Muscle of arm (tissue), 12 donors: ENCODE measurements around the gene CEP63. TPM values are rescaled to one million over a fixed set of nuclear protein-coding genes. Genes with fewer than 3 reads are reported as not detected.
A peak's percentile ranks its signal among the peaks of the same experiment; 100 is the strongest.
"Not testable (repeated sequence)": the region's sequence is repeated elsewhere in the genome, so short reads cannot be mapped to it uniquely, and the experiment has no call there.

ENCODE experiments used
- DNase-seq: peaks from one replicate; pipeline ENCODE4 v3.0.0-alpha.2; 2013
- polyA plus RNA-seq, 12 donors: library from polyadenylated mRNA; unstranded; fragments of 120-200 nt; gene quantifications; one replicate each; pipeline ENCODE4 v1.2.1, GENCODE V29; 2013; ENCODE audit not compliant: insufficient read length in 12 of 12

Gene CEP63
- polyA plus RNA-seq, 12 donors = 28.1 to 47.8 (median 39.3) TPM; not detected in 1

GRCh38 chr3:134568790-134569189 lies 82.9 kb downstream of the CEP63 start:
- DNase-seq = no peak

GRCh38 chr3:134569899-134570298 lies 84.0 kb downstream of the CEP63 start:
- DNase-seq = not testable (repeated sequence)

GRCh38 chr3:134576426-134576825 lies 90.6 kb downstream of the CEP63 start:
- DNase-seq = no peak

DNA sequence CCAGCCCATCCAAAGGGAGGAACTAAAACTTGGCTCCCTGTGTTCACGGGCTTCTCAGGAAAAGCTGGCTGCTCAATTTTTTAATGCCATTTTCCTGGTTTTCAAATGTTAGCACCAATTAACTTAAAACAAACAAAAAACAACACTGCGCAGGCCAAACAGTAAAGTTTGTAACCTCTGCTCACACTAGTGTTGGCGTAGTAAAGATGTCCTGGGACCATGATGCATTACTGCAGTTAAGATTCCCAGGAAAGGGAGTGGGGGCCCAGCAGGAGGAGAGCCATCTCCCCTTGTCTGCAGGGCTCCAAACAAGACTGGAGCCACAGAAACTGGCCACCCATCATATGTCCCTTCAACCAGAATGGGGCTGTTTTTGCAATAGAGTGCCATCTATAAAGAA lies 91.0 kb downstream of the CEP63 start:
- no peak for DNase-seq

- DNase-seq = no peak
These were observed 93.3 kb downstream of the CEP63 start for GRCh38 chr3:134579141-134579665.

- DNase-seq = no peak
These were observed 104.9 kb downstream of the CEP63 start for GRCh38 chr3:134590766-134591165.

DNA sequence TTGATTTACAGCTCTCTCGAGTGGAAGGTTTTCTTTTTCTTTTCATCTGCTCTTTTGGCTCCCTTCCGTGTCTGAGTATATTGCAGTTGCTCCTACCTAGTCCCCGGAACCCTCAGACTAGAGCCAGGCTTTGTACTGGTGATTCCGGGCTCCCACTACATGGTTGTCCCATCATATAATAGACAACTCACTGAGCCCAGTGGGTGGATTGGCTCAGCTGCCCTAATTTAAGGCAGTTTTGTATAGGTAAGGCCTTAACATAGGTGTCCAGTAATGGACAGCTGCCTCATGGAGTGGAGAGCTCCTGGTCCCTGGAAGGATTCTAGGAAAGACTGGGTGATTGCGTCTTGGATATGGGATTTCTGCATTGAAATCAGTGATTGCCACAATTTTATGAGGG lies 106.9 kb downstream of the CEP63 start:
- DNase-seq = no peak

- no peak for DNase-seq
These were observed 108.5 kb downstream of the CEP63 start for GRCh38 chr3:134594331-134594741.

- not testable (repeated sequence) for DNase-seq
These were observed 109.1 kb downstream of the CEP63 start for GRCh38 chr3:134594986-134595385.

GRCh38 chr3:134597390-134597970 lies 111.6 kb downstream of the CEP63 start:
- no peak for DNase-seq

DNA sequence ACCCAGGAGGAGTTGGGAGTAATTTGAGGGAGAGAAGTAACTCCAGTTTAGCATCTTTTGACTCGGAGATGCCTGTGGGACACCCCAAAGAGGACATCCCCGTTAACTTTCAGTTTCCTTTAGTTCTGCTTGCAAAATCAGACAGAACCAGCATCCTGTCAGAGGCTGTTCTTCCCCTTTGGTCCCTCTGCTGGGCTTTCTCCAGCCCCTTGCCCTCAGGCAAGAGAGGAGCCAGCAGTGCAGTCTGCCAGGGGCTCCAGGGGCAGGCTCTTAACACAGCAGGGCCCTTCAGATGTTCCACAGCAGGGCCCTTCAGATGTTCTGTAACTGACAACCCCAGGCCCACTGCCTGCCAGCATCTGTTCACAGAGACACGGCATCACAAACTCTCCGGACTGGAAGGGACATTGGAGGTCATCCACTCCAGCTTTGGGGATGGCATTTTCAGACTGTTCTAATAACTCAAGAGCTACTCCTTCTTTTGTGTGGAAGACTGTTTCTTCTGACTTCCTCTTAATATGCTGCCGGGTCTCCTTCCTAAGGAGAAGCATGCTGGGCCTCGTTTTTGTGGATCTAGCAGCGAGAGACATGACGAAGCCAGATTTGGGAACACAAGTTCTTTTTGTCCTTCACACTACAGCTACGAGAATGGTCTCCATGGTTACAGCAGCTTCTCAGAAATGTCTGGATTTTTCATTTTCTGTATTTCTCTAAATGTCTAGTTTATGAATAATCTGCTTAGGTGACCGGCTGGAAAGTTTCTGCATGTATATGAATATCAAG lies 113.1 kb downstream of the CEP63 start:
- no peak for DNase-seq

- DNase-seq = no peak
These were observed 114.3 kb downstream of the CEP63 start for GRCh38 chr3:134600206-134600605.

- DNase-seq = peak; percentile 71
These were observed 115.0 kb downstream of the CEP63 start for GRCh38 chr3:134600685-134601463.

GRCh38 chr3:134601539-134602439 lies 115.9 kb downstream of the CEP63 start:
- peak; percentile 15 for DNase-seq

DNA sequence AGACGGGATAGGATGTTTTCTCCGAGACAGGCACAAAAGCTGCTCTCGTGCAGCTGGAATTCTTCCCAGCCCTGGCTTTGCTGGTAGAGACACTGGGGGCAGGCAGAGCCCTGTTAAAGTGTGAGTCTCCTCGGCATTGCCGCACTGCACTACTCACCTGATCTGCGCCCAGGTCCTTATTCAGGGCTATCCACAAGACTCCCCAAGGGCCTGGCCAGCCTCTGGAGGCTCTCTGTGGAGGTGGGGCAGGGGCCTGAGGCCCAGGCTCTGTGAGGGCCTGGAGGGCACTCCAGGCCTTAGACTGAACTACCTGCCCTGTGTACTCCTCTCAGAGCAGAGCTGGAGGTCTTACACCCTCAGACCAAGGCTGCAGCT lies 116.6 kb downstream of the CEP63 start:
- no peak for DNase-seq

- no peak for DNase-seq
These were observed 117.6 kb downstream of the CEP63 start for GRCh38 chr3:134603480-134603879.

DNA sequence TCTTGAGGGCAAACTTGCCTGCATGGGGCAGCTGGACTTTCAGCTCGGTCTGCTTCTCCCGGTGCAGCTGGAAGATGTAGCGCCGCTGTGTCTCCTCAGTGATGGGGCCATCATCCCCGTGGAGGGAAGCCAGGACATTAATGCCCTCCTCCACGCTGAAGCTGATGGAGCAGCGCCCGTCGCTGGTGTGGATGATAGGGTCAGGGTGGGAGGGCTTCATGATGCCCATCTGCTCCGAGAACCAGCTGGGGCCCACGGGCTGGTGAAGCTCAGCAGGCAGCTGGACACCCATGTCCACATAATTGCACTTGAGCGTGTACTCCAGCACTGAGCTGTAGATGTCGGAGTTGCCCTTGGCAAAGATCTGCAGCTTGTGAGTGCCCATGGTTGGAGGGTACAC lies 118.1 kb downstream of the CEP63 start:
- DNase-seq = no peak

- no peak for DNase-seq
These were observed 119.7 kb downstream of the CEP63 start for GRCh38 chr3:134605556-134605955.

DNA sequence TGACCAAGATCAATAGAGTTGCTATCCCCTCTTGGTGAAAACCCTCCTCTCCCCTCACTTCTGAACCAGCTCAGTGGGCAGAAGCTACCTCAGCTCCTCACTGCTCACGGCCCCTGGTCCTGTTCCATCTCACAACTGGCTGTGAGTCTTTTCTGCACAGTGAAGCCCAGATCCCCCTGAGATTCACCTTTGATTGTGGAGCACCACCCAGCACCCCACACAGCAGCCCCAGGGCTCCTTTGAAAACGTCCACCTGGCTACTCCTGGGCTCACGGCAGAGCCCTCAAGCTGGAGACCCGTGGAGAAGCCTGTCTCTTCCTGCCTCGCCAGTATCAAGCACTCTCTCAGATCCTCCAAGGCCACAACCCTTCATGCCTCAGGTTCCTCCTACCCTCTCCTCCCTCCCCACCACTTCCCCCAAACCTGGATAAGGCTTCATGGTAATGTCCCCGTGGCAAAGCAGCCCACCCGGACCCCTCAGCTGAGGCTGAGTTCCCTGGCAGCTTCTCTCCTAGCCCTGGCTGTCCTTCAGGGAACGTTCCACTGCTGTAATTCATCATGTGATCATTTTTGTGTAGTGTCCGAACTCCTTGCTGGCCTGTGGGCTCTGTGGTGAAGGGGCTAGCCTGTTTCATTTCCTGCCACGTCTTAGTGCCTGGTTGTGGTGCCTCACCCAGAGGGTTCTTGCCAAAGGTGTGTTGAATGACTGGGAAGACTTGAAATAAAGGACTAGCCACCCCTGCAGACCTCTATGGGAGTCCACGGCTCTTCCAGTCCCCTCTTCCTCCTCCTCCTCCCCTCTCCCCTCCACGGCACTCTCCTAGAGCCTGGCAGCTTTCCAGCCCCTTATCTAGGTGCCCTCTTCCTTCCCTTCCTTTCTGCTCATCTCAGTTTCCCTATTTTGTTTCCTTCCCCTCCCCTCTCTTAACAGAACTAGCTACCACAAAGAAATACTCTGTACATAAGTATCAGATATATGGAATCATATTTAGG lies 120.5 kb downstream of the CEP63 start:
- no peak for DNase-seq
